ENCODE data around the gene PAX8.

GRCh38 chr2:113240915-113241911 lies 37.5 kb downstream of the PAX8 start:
- TF ChIP-seq, protein P1, sequence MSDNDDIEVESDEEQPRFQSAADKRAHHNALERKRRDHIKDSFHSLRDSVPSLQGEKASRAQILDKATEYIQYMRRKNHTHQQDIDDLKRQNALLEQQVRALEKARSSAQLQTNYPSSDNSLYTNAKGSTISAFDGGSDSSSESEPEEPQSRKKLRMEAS (IDR thresholded peaks at IDR 0.05) = peak; percentile 54; the same call in 1 of the 2 replicates
- TF ChIP-seq CEBPB (IDR thresholded peaks at IDR 0.05) = peak; percentile 94
- TF ChIP-seq CREB1 (IDR thresholded peaks at IDR 0.05; ENCODE audit: low read depth) = no peak
- TF ChIP-seq USF1 (IDR thresholded peaks at IDR 0.05) = peak; percentile 50; the same call in 1 of the 2 replicates
